NCI-H2107 (cell line): ENCODE data around the gene CDC42BPB.

Source experiments
- DNase-seq: peaks from one replicate; lab custom pipeline; 2025; lab: John Stamatoyannopoulos, UW

Gene CDC42BPB

GRCh38 chr14:103016071-103016470 is 41.3 kb downstream of the CDC42BPB start:
- peak; percentile 61 for DNase-seq

- peak; percentile 31 for DNase-seq
Observed at GRCh38 chr14:103015426-103015825, 41.9 kb downstream of the CDC42BPB start.

GRCh38 chr14:103014466-103015228 is 42.7 kb downstream of the CDC42BPB start:
- DNase-seq = peak; percentile 86

- DNase-seq = no peak
Observed at GRCh38 chr14:103013028-103013427, 44.3 kb downstream of the CDC42BPB start.

- no peak for DNase-seq
Observed at GRCh38 chr14:103009559-103009958, 47.8 kb downstream of the CDC42BPB start.

- peak; percentile 53 for DNase-seq
Observed at GRCh38 chr14:103008768-103009357, 48.5 kb downstream of the CDC42BPB start.

- DNase-seq = no peak
Observed at GRCh38 chr14:103008126-103008525, 49.2 kb downstream of the CDC42BPB start.

GRCh38 chr14:103007555-103007954 is 49.8 kb downstream of the CDC42BPB start:
- DNase-seq = no peak

GRCh38 chr14:103006991-103007520 is 50.3 kb downstream of the CDC42BPB start:
- no peak for DNase-seq

GRCh38 chr14:103006106-103006505 is 51.2 kb downstream of the CDC42BPB start:
- no peak for DNase-seq

- DNase-seq = no peak
Observed at GRCh38 chr14:103003850-103004249, 53.5 kb downstream of the CDC42BPB start.

- DNase-seq = no peak
Observed at GRCh38 chr14:103003351-103003615, 54.1 kb downstream of the CDC42BPB start.

- no peak for DNase-seq
Observed at GRCh38 chr14:103002578-103003350, 54.6 kb downstream of the CDC42BPB start.

- no peak for DNase-seq
Observed at GRCh38 chr14:103001651-103002396, 55.5 kb downstream of the CDC42BPB start.

GRCh38 chr14:103001226-103001625 is 56.1 kb downstream of the CDC42BPB start:
- no peak for DNase-seq

GRCh38 chr14:103000291-103000921 is 56.9 kb downstream of the CDC42BPB start:
- no peak for DNase-seq

- DNase-seq = no peak
Observed at GRCh38 chr14:102999227-102999895, 58.0 kb downstream of the CDC42BPB start.

- no peak for DNase-seq
Observed at GRCh38 chr14:102998393-102998792, 59.0 kb downstream of the CDC42BPB start.

GRCh38 chr14:102996941-102997340 is 60.4 kb downstream of the CDC42BPB start:
- DNase-seq = no peak

- no peak for DNase-seq
Observed at GRCh38 chr14:102994689-102995088, 62.7 kb downstream of the CDC42BPB start.

GRCh38 chr14:102993523-102993922 is 63.8 kb downstream of the CDC42BPB start:
- DNase-seq = no peak
